Naive thymus-derived CD4-positive, alpha-beta T cell (primary cell): ENCODE results near the gene RNF43. TPM values are rescaled to one million over a fixed set of nuclear protein-coding genes. Genes with fewer than 3 reads are reported as not detected.

Source experiments
- ATAC-seq: fragments of 150-1000 bp; cut with Tn5 transposase; 2 replicates; pipeline ENCODE4 v1.10.0; 2021; ENCODE audit warnings: mild to moderate bottlenecking, moderate library complexity
- CTCF ChIA-PET: fragments of 350-600 bp; sonication (Branson Sonifier 250); formaldehyde crosslinking; loops from one replicate; lab custom pipeline; 2021; ENCODE audit warnings: antibody characterized with exemption; lab: Charles Lee
- POLR2A ChIA-PET: fragments of 350-600 bp; sonication (Branson Sonifier 250); formaldehyde crosslinking; loops from one replicate; lab custom pipeline; 2021; ENCODE audit warnings: antibody characterized with exemption, inconsistent platforms; lab: Charles Lee
- DNase-seq, 9 donors: peaks; one replicate each; pipeline versions ENCODE4 v3.0.0 to v3.0.0-alpha.2; 2020 to 2022; ENCODE audit warnings: mixed read lengths in 1 of 9
- H3K27ac ChIP-seq: one replicate; pipeline ENCODE4 v1.7.0; 2013; ENCODE audit warnings: mild to moderate bottlenecking, low read depth, low read length, moderate library complexity
- H3K27me3 ChIP-seq, 2 donors: one replicate each; pipeline ENCODE4 v1.7.0; 2013; ENCODE audit warnings: low read length in 2 of 2, mild to moderate bottlenecking in 2 of 2, moderate library complexity in 2 of 2; ENCODE audit not compliant: control insufficient read depth in 2 of 2, insufficient read depth in 2 of 2
- H3K36me3 ChIP-seq, 3 experiments: 1 replicate in 2 of 3; 2 replicates in 1 of 3; pipeline ENCODE4 v1.7.0; 2013; ENCODE audit warnings: low read length in 3 of 3, mild to moderate bottlenecking in 3 of 3, moderate library complexity in 1 of 3; ENCODE audit not compliant: insufficient read depth in 3 of 3, control insufficient read depth in 2 of 3
- H3K4me1 ChIP-seq, 2 donors: one replicate each; pipeline ENCODE4 v1.7.0; 2013; ENCODE audit warnings: low read length in 2 of 2, mild to moderate bottlenecking in 2 of 2, moderate library complexity in 1 of 2; ENCODE audit not compliant: control insufficient read depth in 2 of 2, insufficient read depth in 2 of 2
- H3K4me3 ChIP-seq: 2 replicates; pipeline ENCODE4 v1.7.0; 2013; ENCODE audit warnings: mild to moderate bottlenecking, low read length
- H3K9me3 ChIP-seq, 3 experiments: 1 replicate in 2 of 3; 2 replicates in 1 of 3; pipeline ENCODE4 v1.7.0; 2013; ENCODE audit warnings: low read length in 3 of 3; ENCODE audit not compliant: control insufficient read depth in 2 of 3
- H3K27ac Mint-ChIP-seq, 9 donors: one replicate each; pipeline ENCODE4 v1.8.0; 2020 to 2022; ENCODE audit warnings: mixed read lengths in 9 of 9, mild to moderate bottlenecking in 8 of 9, moderate library complexity in 5 of 9, inconsistent platforms in 2 of 9
- H3K27me3 Mint-ChIP-seq, 5 donors: one replicate each; pipeline ENCODE4 v1.8.0; 2021 to 2022; ENCODE audit warnings: mixed read lengths in 5 of 5, mild to moderate bottlenecking in 1 of 5
- H3K36me3 Mint-ChIP-seq, 5 donors: one replicate each; pipeline ENCODE4 v1.8.0; 2020 to 2022; ENCODE audit warnings: mixed read lengths in 5 of 5, mild to moderate bottlenecking in 3 of 5, inconsistent platforms in 1 of 5
- H3K4me1 Mint-ChIP-seq, 7 donors: one replicate each; pipeline ENCODE4 v1.8.0; 2020 to 2022; ENCODE audit warnings: mixed read lengths in 7 of 7, mild to moderate bottlenecking in 3 of 7, inconsistent platforms in 1 of 7
- H3K4me3 Mint-ChIP-seq, 10 donors: one replicate each; pipeline ENCODE4 v1.8.0; 2020 to 2022; ENCODE audit warnings: mild to moderate bottlenecking in 10 of 10, mixed read lengths in 10 of 10, moderate library complexity in 6 of 10, inconsistent platforms in 2 of 10
- H3K9me3 Mint-ChIP-seq, 11 donors: one replicate each; pipeline ENCODE4 v1.8.0; 2020 to 2022; ENCODE audit warnings: mixed read lengths in 11 of 11, mild to moderate bottlenecking in 4 of 11, inconsistent platforms in 1 of 11, moderate library complexity in 1 of 11
- intact Hi-C, 2 donors: fragments of 100-400 bp; cut with micrococcal nuclease; formaldehyde crosslinking; loops; one replicate each; pipeline ENCODE4 v1.15.1; 2023
- polyA plus RNA-seq, 2 donors: library from polyadenylated mRNA; unstranded; fragments of 300-500 nt; fragmentation: Illumina TruSeq; gene quantifications; one replicate each; pipeline ENCODE4 v1.2.3, GENCODE V29; 2021
- total RNA-seq, 6 experiments: library from RNA in 5 of 6; stranded (reverse) in 5 of 6; gene quantifications; 1 replicate in 5 of 6; 2 replicates in 1 of 6; pipeline ENCODE4 v1.2.3 and lab custom pipeline; 2021 to 2026

The RNF43 gene
- total and polyA plus RNA-seq, 7 experiments from 2014 or later, result 0.48 to 2.2 (median 1.3) TPM

GRCh38 chr17:58411408-58411894 lies 5.9 kb downstream of the RNF43 start:
- H3K27me3 ChIP-seq, result no peaks in the 10 kb centered on the region
- Mint-ChIP-seq H3K4me1 (peaks cover 0 to 12% (median 0%) of the 10 kb centered on the region in 7 donors), H3K4me3 (no peak overlapping the region), H3K9me3 (no peaks in the 10 kb centered on the region), H3K36me3 (no peaks in the 10 kb centered on the region), H3K27me3 (no peaks in the 10 kb centered on the region), H3K27ac (no peak overlapping the region)
- ChIA-PET POLR2A (no interaction called here), CTCF (no interaction called here)
- no peak overlapping the region for H3K27ac ChIP-seq
- ATAC-seq, result no peak
- no peak overlapping the region for H3K4me3 ChIP-seq
- H3K36me3 ChIP-seq, result no peaks in the 10 kb centered on the region
- intact Hi-C loops, result loop anchor here in 1 of 2 donors (5.0 kb wide), 1 partner anchor 74 kb away; no protein-coding TSS in a partner anchor
- no peak for DNase-seq
- H3K4me1 ChIP-seq, result no peaks in the 10 kb centered on the region
- no peaks in the 10 kb centered on the region for H3K9me3 ChIP-seq

GRCh38 chr17:58410714-58411407 lies 6.5 kb downstream of the RNF43 start:
- no peaks in the 10 kb centered on the region for H3K36me3 ChIP-seq
- H3K36me3 Mint-ChIP-seq, result no peaks in the 10 kb centered on the region
- no peak overlapping the region for H3K4me3 Mint-ChIP-seq
- H3K4me3 ChIP-seq, result no peak overlapping the region
- intact Hi-C loops, result loop anchor here in 1 of 2 donors (5.0 kb wide), 1 partner anchor 74 kb away; no protein-coding TSS in a partner anchor
- ATAC-seq, result no peak
- H3K9me3 Mint-ChIP-seq, result no peaks in the 10 kb centered on the region
- H3K4me1 ChIP-seq, result no peaks in the 10 kb centered on the region
- peaks cover 0 to 11% (median 0%) of the 10 kb centered on the region in 7 donors for H3K4me1 Mint-ChIP-seq
- H3K27me3 Mint-ChIP-seq, result no peaks in the 10 kb centered on the region
- H3K27ac ChIP-seq, result no peak overlapping the region
- POLR2A ChIA-PET, result no interaction called here
- no peaks in the 10 kb centered on the region for H3K27me3 ChIP-seq
- CTCF ChIA-PET, result no interaction called here
- no peaks in the 10 kb centered on the region for H3K9me3 ChIP-seq
- no peak for DNase-seq
- no peak overlapping the region for H3K27ac Mint-ChIP-seq

GRCh38 chr17:58409432-58409831 lies 7.9 kb downstream of the RNF43 start:
- Mint-ChIP-seq H3K4me3 (no peak overlapping the region), H3K9me3 (no peaks in the 10 kb centered on the region), H3K4me1 (peaks cover 0 to 6% (median 0%) of the 10 kb centered on the region in 7 donors), H3K27me3 (no peaks in the 10 kb centered on the region), H3K36me3 (no peaks in the 10 kb centered on the region), H3K27ac (no peak overlapping the region)
- DNase-seq (no peak), ATAC-seq (no peak)
- intact Hi-C loops, result no loop called here
- Histone ChIP-seq H3K4me3 (no peak overlapping the region), H3K27me3 (no peaks in the 10 kb centered on the region), H3K27ac (no peak overlapping the region), H3K4me1 (no peaks in the 10 kb centered on the region), H3K36me3 (no peaks in the 10 kb centered on the region), H3K9me3 (no peaks in the 10 kb centered on the region)
- CTCF ChIA-PET, result no interaction called here
- POLR2A ChIA-PET, result no interaction called here

GRCh38 chr17:58403311-58403710 lies 14.0 kb downstream of the RNF43 start:
- Histone ChIP-seq H3K27ac (no peak overlapping the region), H3K27me3 (no peaks in the 10 kb centered on the region), H3K4me3 (no peak overlapping the region), H3K36me3 (no peaks in the 10 kb centered on the region), H3K9me3 (no peaks in the 10 kb centered on the region), H3K4me1 (no peaks in the 10 kb centered on the region)
- ATAC-seq, result no peak
- no peak overlapping the region for H3K4me3 Mint-ChIP-seq
- no peak overlapping the region for H3K27ac Mint-ChIP-seq
- CTCF ChIA-PET, result no interaction called here
- no peaks in the 10 kb centered on the region for H3K9me3 Mint-ChIP-seq
- DNase-seq, result no peak
- POLR2A ChIA-PET, result no interaction called here
- no peaks in the 10 kb centered on the region for H3K36me3 Mint-ChIP-seq
- H3K4me1 Mint-ChIP-seq, result peaks cover 4 to 14% (median 7%) of the 10 kb centered on the region in 7 donors
- peaks cover 0 to 3% (median 0%) of the 10 kb centered on the region in 5 donors for H3K27me3 Mint-ChIP-seq
- intact Hi-C loops, result loop anchor here in 1 of 2 donors (2.0 kb wide), 1 partner anchor 13 kb away; the partner anchor contains the start of gene RNF43

- intact Hi-C loops, result loop anchor here in 1 of 2 donors (2.0 kb wide), 1 partner anchor 14 kb away; the partner anchor contains the start of gene RNF43
- Mint-ChIP-seq H3K36me3 (no peaks in the 10 kb centered on the region), H3K9me3 (no peaks in the 10 kb centered on the region), H3K27ac (no peak overlapping the region), H3K4me3 (no peak overlapping the region), H3K4me1 (peaks cover 4 to 14% (median 7%) of the 10 kb centered on the region in 7 donors), H3K27me3 (peaks cover 0 to 3% (median 0%) of the 10 kb centered on the region in 5 donors)
- Histone ChIP-seq H3K4me3 (no peak overlapping the region), H3K4me1 (no peaks in the 10 kb centered on the region), H3K27me3 (no peaks in the 10 kb centered on the region), H3K36me3 (no peaks in the 10 kb centered on the region), H3K27ac (no peak overlapping the region), H3K9me3 (no peaks in the 10 kb centered on the region)
- ATAC-seq, result no peak
- POLR2A ChIA-PET, result no interaction called here
- CTCF ChIA-PET, result no interaction called here
- DNase-seq, result no peak
Measured at GRCh38 chr17:58402679-58403078, 14.7 kb downstream of the RNF43 start.

GRCh38 chr17:58402047-58402446 lies 15.3 kb downstream of the RNF43 start:
- intact Hi-C loops, result loop anchor here in 1 of 2 donors (2.0 kb wide), 1 partner anchor 15 kb away; the partner anchor contains the start of gene RNF43
- Mint-ChIP-seq H3K36me3 (peaks cover 0 to under 1% (median 0%) of the 10 kb centered on the region in 5 donors), H3K9me3 (no peaks in the 10 kb centered on the region), H3K4me1 (peaks cover 4 to 14% (median 7%) of the 10 kb centered on the region in 7 donors), H3K27me3 (peaks cover 0 to 3% (median 0%) of the 10 kb centered on the region in 5 donors), H3K27ac (no peak overlapping the region), H3K4me3 (peak overlapping the region in 1 of 10 donors; percentile 29)
- ATAC-seq (no peak), DNase-seq (no peak)
- H3K4me1 ChIP-seq, result no peaks in the 10 kb centered on the region
- ChIA-PET POLR2A (no interaction called here), CTCF (no interaction called here)
- no peaks in the 10 kb centered on the region for H3K27me3 ChIP-seq
- H3K9me3 ChIP-seq, result no peaks in the 10 kb centered on the region
- no peaks in the 10 kb centered on the region for H3K36me3 ChIP-seq
- no peak overlapping the region for H3K4me3 ChIP-seq
- H3K27ac ChIP-seq, result no peak overlapping the region
